ENCODE measurements around the gene PRSS21.

PRSS21 gene

DNA sequence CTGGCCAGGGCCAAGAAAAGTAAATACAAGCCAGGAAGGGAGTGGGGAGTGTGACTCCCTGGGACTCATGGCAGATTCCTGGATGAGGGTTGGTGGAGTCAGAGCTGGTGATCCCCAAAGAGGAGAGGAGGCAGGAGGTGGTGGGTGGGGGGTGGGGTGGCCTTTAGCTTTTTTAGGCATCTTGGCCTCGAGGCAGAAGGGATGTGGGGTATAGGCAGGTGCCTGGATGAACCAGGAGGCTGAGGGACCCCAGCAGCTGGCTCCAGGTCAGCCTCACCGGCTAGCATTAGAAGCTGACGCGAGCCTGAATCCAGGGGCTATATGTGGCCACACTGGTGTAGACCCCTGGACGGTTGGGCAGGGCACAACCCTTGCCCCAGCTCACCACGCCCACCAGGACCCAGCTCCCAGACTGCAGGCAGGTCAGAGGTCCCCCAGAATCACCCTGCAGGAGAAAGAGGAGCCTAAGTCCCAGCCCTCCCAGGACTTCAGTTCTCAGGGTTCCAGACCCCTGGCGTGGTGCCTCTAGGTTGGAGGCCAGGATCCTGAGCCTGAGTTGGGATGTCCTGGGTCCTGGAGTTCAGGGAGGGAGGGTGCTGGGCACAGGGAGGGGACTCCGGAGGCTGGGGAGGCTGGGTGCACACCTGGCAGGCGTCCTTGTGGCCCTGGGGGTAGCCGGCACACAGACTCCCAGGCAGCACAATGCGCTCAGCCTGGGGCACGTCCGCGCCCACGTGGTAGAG lies 32.5 kb upstream of the PRSS21 start:
- H3K9me3 ChIP-seq, result no peaks in the 10 kb centered on the region
- no peak overlapping the region for H3K4me3 ChIP-seq (ENCODE audit: low read depth in 1 of 2, low read length in 1 of 2)
- TF ChIP-seq, protein P1, sequence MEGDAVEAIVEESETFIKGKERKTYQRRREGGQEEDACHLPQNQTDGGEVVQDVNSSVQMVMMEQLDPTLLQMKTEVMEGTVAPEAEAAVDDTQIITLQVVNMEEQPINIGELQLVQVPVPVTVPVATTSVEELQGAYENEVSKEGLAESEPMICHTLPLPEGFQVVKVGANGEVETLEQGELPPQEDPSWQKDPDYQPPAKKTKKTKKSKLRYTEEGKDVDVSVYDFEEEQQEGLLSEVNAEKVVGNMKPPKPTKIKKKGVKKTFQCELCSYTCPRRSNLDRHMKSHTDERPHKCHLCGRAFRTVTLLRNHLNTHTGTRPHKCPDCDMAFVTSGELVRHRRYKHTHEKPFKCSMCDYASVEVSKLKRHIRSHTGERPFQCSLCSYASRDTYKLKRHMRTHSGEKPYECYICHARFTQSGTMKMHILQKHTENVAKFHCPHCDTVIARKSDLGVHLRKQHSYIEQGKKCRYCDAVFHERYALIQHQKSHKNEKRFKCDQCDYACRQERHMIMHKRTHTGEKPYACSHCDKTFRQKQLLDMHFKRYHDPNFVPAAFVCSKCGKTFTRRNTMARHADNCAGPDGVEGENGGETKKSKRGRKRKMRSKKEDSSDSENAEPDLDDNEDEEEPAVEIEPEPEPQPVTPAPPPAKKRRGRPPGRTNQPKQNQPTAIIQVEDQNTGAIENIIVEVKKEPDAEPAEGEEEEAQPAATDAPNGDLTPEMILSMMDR (IDR thresholded peaks at IDR 0.05), result no peak
- H3K27ac ChIP-seq, result no peak overlapping the region
- no peaks in the 10 kb centered on the region for H3K36me3 ChIP-seq
- H3K27me3 ChIP-seq, result peaks cover 71% of the 10 kb centered on the region
- H3K4me1 ChIP-seq (ENCODE audit: control insufficient read depth in 1 of 2, insufficient read depth in 1 of 2, low read depth in 1 of 2, low read length in 1 of 2), result peaks cover 16 to 17% of the 10 kb centered on the region in 2 experiments

DNA sequence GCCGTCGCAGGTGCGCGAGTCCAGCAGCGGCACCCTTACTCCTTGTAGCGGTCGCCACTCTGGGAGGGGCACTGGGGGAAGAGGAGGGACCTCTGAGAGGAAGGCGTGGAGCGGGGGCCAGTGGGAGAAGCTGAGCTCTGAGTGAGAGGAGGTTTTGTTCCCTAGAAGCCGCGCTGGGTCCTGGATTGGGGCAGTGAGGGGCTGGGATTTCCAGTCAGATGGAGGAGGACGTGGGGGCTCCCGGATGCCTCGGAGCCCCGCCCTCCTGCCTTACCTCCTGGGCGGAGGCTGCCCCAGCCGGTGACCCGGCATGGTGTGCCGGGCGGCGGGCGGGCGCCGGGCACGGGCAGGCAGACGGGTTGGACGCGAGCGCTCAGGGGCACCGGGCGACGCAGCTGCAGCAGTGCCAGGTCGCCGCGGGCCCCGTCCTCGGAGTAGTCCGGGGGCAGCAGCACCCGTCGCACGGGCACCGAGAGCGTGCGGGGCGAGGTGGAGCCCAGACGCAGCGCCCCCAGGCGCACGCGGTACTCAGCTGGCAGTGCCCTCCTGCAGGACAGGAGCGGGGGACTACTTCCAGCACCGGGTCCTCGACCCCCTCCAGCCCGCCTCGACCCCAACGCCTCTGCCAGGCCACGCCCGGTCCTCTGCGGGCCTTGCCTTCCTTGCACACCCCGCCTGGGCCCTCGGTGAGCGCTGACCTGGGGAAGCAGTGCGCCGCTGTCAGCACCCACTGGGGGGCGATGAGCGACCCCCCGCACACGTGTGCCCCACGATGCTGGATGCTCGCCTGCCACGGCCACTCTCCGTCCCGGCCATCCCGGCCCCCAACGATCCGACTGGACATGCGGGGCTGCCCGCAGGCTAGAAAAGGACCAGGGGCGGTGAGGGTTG lies 31.7 kb upstream of the PRSS21 start:
- Histone ChIP-seq H3K9me3 (no peaks in the 10 kb centered on the region), H3K27ac (no peak overlapping the region), H3K4me1 (ENCODE audit: control insufficient read depth in 1 of 2, insufficient read depth in 1 of 2, low read depth in 1 of 2, low read length in 1 of 2) (peaks cover 16 to 17% of the 10 kb centered on the region in 2 experiments), H3K36me3 (no peaks in the 10 kb centered on the region), H3K4me3 (ENCODE audit: low read depth in 1 of 2, low read length in 1 of 2) (peak overlapping the region in 1 of 2 experiments; percentile 15), H3K27me3 (peaks cover 79% of the 10 kb centered on the region)
- TF ChIP-seq, protein P1 (IDR thresholded peaks at IDR 0.05), result no peak

DNA sequence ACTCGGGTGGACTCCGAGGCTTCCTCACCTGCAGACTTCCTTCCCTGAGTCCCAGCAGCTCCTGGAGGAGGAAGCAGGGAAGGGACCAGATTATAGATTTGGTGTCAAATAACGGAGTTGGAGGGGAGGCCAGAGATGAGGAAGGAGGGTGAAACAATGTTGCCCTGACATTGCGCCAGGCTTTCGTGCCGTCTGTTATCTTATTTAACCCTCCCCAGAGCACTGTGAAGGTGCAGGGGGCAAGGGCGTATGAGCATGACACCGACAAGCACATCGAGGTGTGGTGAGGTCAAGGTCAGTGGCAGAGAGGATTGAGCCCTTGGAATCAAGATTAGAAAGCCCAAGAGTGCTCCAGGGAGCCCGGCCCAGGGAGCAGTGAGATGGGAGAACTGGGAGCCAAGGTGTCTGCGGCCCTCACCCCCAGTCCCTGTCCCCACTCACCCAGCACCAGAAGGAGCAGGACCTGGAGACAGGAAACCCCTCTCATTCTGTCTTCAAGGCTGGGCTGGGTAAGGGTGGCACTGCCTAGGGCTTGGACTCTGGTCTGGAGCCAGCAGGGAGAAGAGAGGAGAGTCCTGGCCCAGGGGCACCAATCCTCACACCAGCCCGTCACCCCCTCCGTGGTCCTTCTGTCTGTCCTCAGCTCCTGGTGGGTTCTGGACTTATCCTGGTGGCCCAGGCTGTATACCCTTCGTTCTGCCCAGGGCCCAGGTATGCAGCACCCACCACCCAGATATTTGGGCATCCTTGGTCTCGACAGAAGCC lies 30.8 kb upstream of the PRSS21 start:
- H3K36me3 ChIP-seq, result no peaks in the 10 kb centered on the region
- H3K27me3 ChIP-seq, result peaks cover 88% of the 10 kb centered on the region
- H3K9me3 ChIP-seq, result no peaks in the 10 kb centered on the region
- TF ChIP-seq, protein P1 (IDR thresholded peaks at IDR 0.05), result no peak
- H3K27ac ChIP-seq, result no peak overlapping the region
- peaks cover 16 to 17% of the 10 kb centered on the region in 2 experiments for H3K4me1 ChIP-seq (ENCODE audit: control insufficient read depth in 1 of 2, insufficient read depth in 1 of 2, low read depth in 1 of 2, low read length in 1 of 2)
- no peak overlapping the region for H3K4me3 ChIP-seq (ENCODE audit: low read depth in 1 of 2, low read length in 1 of 2)

DNA sequence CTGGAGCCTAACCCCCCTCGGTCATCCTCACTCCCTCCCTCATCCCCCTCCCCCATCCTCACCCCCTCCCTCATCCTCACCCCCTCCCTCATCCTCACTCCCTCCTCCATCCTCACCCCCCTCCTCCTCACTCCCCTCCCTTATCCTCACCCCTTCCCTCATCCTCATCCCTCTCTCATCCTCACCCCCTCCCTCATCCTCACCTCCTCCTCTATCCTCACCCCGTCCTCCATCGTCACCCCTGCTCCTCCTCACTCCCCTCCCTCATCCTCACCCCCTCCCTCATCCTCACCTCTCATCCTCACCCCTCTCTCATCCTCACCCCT lies 30.2 kb upstream of the PRSS21 start:
- TF ChIP-seq, protein P1 (IDR thresholded peaks at IDR 0.05), result no peak
- Histone ChIP-seq H3K4me3 (ENCODE audit: low read depth in 1 of 2, low read length in 1 of 2) (no peak overlapping the region), H3K4me1 (ENCODE audit: control insufficient read depth in 1 of 2, insufficient read depth in 1 of 2, low read depth in 1 of 2, low read length in 1 of 2) (peaks cover 16 to 17% of the 10 kb centered on the region in 2 experiments), H3K27me3 (peaks cover 91% of the 10 kb centered on the region), H3K9me3 (no peaks in the 10 kb centered on the region), H3K27ac (no peak overlapping the region), H3K36me3 (no peaks in the 10 kb centered on the region)

DNA sequence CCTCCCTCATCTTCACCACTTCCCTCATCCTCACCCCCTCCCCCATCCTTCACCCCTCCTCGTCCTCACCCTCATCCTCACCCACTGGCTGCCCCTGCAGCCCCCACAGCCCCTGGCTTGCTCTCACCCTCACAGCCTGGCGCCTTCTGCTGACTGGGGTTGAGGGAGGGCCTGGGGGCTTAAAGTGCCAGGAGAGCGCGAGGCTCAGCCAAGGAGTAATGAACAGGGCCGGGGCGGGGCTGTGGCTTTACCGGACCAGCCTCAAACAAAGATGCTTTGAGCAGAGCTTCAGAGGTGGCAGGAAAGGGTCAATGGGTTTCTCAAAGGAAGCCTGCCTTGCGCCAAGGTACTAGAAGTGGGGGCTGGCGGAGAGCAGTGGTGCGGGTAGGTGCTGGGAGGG lies 29.6 kb upstream of the PRSS21 start, which contains the start of gene PRSS33:
Gene PRSS33 (minus strand): TSS at position 155 of the 400 bp plus-strand sequence. CDS start 1,013 bp downstream, outside the sequence.
- peaks cover 16 to 17% of the 10 kb centered on the region in 2 experiments for H3K4me1 ChIP-seq (ENCODE audit: control insufficient read depth in 1 of 2, insufficient read depth in 1 of 2, low read depth in 1 of 2, low read length in 1 of 2)
- H3K36me3 ChIP-seq, result no peaks in the 10 kb centered on the region
- H3K27me3 ChIP-seq, result peaks cover 91% of the 10 kb centered on the region
- no peaks in the 10 kb centered on the region for H3K9me3 ChIP-seq
- TF ChIP-seq, protein P1 (IDR thresholded peaks at IDR 0.05), result no peak
- no peak within 1 kb of the TSS for H3K27ac ChIP-seq
- no peak within 1 kb of the TSS for H3K4me3 ChIP-seq (ENCODE audit: low read depth in 1 of 2, low read length in 1 of 2)
